H1 (cell line): ENCODE results near the gene LANCL1.

Source experiments
- CHD1 ChIP-seq: IDR thresholded peaks from 2 replicates; pipeline ENCODE4 v1.6.1; 2012; ENCODE audit warnings: low read depth, low read length, improper control_type of control experiment
- GABPA ChIP-seq: IDR thresholded peaks from 2 replicates; pipeline ENCODE4 v1.6.1; 2011; ENCODE audit warnings: mild to moderate bottlenecking, low read length, moderate library complexity, borderline replicate concordance; ENCODE audit not compliant: insufficient read depth
- GTF2F1 ChIP-seq: IDR thresholded peaks from 2 replicates; pipeline ENCODE4 v1.6.1; 2012; ENCODE audit warnings: low read depth, low read length, improper control_type of control experiment, borderline replicate concordance
- RAD21 ChIP-seq, 2 experiments: IDR thresholded peaks in 1 of 2; conservative IDR thresholded peaks in 1 of 2; 2 replicates each; pipeline ENCODE4 v1.6.1; 2011; ENCODE audit warnings: low read depth in 2 of 2, low read length in 2 of 2, improper control_type of control experiment in 1 of 2, inconsistent platforms in 1 of 2, mild to moderate bottlenecking in 1 of 2, moderate library complexity in 1 of 2
- SP4 ChIP-seq: IDR thresholded peaks from 2 replicates; pipeline ENCODE4 v1.6.1; 2012; ENCODE audit warnings: low read length, inconsistent platforms

DNA sequence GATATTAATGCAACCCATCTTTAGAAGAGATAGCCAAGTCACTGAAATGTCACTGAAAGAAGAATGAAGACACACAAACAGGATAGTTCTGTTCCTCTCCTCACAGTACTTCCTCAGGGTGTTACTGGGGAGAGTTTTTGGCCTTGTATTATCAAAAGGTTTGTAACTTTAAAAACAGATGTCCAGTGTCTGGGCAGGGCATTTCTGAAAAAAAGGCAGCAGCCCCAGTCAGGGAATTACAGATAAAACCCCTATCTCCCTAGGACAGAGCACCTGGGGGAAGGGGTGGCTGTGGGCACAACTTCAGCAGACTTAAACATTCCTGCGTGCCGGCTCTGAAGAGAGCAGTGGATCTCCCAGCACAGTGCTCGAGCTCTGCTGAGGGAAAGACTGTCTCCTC lies 30.8 kb downstream of the LANCL1 start:
- TF ChIP-seq SP4 = no peak
- TF ChIP-seq CHD1 = no peak
- TF ChIP-seq GABPA = no peak
- no peak for TF ChIP-seq GTF2F1
- no peak for TF ChIP-seq RAD21 (IDR thresholded peaks at IDR 0.05 in 1 of 2, conservative IDR thresholded peaks at IDR 0.05 in 1 of 2; ENCODE audit: low read depth in 2 of 2, low read length in 2 of 2)
